NCI-H1694 treated with DMSO at 0.1 percent for 48 hours (cell line): ENCODE results near the gene TSTD2.
"Not testable (repeated sequence)": the region's sequence is repeated elsewhere in the genome, so short reads cannot be mapped to it uniquely, and the experiment has no call there.

Experiments
- DNase-seq: peaks from one replicate; lab custom pipeline; 2025; lab: John Stamatoyannopoulos, UW

TSTD2 gene

DNA sequence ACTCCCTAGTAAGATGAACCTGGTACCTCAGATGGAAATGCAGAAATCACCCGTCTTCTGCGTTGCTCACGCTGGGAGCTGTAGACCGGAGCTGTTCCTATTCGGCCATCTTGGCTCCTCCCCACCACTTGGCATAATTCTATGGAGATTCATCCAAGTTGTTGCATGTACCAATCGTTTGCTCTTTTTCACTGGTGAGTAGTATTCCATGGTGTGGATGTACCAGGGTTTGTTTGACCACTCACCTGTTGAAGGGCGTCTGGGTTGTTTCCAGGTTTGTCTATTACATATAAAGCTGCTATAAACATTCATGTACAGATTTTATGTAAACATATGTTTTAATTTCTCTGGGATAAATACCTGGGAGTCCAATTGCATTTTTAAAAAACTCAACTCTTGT is 46.3 kb downstream of the TSTD2 start:
- not testable (repeated sequence) for DNase-seq

DNA sequence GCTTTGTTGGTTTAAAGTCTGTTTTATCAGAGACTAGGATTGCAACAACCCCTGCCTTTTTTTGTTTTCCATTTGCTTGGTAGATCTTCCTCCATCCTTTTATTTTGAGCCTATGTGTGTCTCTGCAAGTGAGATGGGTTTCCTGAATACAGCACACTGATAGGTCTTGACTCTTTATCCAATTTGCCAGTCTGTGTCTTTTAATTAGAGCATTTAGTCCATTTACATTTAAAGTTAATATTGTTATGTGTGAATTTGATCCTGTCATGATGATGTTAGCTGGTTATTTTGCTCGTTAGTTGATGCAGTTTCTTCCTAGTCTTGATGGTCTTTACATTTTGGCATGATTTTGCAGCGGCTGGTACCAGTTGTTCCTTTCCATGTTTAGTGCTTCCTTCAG is 48.4 kb downstream of the TSTD2 start:
- DNase-seq = not testable (repeated sequence)

DNA sequence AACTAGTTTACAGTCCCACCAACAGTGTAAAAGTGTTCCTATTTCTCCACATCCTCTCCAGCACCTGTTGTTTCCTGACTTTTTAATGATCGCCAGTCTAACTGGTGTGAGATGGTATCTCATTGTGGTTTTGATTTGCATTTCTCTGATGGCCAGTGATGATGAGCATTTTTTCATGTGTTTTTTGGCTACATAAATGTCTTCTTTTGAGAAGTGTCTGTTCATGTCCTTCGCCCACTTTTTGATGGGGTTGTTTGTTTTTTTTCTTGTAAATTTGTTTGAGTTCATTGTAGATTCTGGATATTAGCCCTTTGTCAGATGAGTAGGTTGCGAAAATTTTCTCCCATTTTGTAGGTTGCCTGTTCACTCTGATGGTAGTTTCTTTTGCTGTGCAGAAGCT is 51.6 kb downstream of the TSTD2 start:
- not testable (repeated sequence) for DNase-seq

DNA sequence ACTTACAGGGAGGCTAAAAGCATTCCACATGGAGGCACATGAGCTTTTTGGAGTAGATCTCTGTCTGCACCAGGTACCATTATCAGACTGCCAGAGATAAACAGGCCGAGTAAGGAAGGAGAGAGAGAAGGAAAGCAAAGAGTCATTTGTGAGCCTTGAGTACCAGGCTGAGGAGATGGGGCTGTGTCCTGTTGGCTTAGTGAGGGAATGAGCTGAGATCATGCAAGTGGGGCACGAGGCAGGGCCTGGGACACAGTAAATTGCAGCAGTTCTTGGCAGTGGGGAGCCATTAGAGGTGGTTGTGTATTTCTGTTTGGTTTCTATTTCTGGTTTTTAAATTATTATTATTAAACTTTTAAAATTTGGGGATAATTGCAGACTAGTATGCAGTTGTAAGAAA is 53.3 kb downstream of the TSTD2 start:
- no peak for DNase-seq

DNA sequence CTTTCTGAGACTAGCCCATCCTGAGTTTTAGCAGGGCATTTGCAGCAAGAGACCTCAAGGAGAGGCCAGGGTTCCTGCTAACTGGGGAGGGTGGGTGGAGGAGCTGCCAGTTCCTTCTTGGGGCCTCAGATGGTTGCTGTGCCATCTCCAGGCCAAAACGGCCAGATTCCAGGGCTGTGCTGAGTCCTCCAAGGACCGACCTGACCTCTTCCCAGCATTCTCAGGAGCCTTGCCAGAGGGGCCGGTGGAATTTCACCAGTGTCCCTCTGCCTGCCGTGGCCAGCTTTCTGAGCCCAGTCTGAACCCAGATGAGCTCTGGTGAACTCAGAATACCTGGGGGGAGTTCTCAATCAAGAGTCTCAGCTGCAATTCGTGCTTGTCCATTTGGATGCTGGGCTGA is 54.3 kb downstream of the TSTD2 start:
- no peak for DNase-seq

DNA sequence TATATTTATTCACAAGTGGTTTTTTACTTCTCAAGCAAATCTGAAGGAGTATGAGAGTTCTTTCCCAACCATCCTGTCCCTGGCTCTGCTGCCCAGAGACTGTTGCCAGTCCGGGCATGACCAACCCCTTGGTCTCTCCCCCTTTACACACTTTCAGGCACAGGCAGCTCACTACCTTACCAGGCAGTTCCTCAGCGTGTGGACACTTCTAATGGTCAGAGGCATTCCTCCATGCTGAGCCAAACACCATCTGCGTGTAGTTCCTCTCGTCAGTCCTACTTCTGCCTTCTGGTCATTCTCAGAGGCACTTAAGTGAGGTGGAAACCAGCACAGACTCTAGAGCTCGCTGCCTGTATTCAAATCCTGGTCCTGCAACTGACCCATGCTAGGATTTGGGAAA is 56.1 kb downstream of the TSTD2 start:
- DNase-seq = no peak

DNA sequence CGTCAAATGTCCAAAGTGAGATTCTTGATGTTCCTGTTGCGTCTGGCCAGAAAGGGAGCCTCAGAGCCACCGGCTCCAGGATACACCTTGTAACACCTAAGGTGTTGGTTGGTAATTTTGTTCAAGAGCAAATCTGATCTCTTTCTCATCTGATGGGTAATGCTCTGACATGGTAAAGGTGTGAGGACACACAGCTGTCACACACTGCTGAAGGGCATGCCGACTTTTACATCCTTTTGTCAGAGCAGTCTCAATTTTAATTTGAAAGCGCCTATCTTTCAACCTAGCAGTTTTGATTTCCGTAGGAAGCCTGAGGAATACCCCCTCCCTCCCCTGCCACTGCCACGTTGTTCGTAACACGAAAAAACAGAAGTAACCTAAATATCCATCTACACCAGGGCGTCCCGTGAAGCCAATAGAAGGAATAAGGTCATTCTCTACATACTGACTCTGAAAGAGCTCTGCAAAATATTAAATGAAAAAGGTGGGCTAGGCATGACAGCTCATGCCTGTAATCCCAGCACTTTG is 57.4 kb downstream of the TSTD2 start:
- DNase-seq = no peak

DNA sequence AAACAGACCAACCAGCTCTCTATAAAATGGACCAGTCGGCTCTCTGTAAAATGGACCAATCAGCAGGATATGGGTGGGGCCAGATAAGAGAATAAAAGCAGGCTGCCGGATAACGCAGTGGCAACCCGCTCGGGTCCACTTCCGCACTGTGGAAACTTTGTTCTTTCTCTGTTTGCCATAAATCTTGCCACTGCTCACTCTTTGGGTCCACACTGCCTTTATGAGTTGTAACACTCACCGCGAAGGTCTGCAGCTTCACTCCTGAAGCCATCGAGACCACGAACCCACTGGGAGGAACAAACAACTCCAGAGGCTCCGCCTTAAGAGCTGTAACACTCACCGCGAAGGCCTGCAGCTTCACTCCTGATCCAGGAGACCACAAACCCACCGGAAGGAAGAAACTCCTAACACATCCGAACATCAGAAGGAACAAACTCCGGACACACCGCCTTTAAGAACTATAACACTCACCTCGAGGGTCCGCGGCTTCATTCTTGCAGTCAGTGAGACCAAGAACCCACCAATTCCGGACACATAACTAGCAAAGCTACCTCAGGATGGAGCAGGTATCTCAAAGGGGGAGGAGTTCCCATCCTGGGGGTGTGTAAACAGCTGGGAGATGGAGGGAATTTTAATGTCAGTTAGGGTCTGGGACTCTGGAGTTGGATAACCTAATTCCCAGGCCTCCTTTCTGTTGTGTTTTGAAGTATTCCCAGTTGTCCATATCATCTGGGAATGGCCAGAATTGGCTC is 58.1 kb downstream of the TSTD2 start:
- not testable (repeated sequence) for DNase-seq

DNA sequence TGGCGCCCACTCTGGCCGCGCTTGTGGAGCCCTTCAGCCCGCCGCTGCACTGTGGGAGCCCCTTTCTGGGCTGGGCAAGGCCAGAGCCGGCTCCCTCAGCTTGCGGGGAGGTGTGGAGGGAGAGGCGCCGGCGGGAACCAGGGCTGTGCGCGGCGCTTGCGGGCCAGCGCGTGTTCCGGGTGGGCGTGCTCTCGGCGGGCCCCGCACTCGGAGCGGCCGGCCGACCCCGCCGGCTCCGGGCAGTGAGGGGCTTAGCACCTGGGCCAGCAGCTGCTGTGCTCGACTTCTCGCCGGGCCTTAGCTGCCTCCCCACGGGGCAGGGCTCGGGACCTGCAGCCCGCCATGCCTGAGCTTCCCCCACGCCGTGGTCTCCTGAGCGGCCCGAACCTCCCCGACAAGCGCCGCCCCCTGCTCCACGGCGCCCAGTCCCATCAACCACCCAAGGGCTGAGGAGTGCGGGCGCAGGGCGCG is 59.0 kb downstream of the TSTD2 start:
- DNase-seq = not testable (repeated sequence)

DNA sequence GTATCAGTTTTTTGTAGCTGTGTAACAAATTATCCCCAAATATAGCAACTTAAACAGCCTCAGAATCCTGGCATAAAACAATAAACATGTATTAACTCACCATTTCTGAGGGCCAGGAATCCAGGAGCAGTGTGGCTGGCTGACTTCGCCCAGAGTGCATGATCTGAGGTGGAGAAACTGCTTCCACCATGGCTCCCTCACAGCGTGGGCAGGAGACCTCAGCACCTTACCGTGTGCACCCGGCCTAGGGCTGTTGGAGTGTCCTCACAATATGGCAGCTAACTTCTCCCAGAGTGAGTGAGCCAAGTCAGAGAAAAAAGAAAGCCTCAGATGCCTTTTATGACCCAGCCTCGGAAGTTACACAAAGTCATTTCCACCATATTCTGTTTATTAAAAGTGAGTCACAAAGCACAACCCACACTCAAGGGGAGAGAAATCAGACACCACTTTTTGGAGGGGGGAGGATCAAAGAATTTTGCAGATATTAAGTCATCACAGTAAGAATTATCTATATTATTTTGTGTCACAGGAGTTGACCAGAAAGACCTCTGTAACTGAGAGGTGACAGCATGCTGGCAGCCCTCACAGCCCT is 59.6 kb downstream of the TSTD2 start:
- no peak for DNase-seq

DNA sequence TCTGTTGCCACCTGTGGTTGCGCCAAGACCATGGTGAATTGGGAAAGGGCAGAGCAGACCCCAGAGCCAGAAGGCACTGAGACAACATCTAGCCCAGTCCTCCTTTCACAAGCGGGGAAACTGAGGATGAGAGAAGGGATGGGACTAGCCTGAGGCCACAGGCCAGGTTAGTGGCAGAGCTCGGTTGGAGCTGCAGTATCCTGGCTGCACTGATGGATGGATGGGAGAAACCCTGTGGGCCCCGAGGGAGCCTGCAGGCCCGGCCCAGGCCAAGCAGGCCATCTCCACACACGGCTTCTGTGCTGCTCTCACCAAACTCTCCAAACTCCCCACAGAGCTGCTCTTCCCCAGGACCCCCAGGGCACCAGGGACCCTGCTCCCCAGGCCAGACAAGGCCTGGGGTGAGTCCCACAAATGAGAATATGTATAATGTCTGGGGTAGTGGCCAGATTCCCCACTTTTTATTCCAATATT is 60.2 kb downstream of the TSTD2 start:
- no peak for DNase-seq

DNA sequence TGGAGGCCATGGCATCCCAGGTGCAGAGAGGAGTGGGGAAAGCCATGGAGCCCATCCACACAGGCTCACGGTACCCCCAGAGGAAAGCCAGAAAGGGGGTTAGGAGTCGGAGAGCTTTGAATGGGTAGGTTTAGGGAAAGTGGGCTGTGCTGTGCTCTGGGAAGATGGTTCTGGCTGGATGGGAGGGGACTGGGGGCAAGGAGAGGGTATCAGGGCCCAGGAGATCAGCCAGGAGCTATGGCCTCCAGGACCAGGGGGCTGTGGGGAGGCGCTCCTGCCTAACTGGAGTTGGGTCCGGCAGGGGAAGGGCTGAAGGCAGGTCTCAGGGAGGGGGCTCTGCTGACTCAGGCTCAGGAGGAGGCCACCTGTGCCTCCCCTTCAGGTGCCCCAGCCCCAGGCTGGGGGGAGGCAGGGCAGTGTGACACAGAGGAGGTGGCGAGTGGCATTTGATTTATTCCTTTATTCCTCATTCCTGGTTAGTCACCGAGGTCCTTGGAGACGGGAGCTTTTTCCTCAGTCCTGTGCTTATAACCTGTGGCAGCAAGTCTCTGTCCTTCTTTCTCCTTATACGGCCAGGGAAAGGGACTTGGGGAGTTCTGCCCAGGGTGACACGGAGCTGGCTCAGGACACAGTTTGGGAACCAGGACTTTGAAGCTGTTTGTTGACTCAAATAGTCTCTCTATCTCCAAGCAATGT is 60.8 kb downstream of the TSTD2 start:
- no peak for DNase-seq

DNA sequence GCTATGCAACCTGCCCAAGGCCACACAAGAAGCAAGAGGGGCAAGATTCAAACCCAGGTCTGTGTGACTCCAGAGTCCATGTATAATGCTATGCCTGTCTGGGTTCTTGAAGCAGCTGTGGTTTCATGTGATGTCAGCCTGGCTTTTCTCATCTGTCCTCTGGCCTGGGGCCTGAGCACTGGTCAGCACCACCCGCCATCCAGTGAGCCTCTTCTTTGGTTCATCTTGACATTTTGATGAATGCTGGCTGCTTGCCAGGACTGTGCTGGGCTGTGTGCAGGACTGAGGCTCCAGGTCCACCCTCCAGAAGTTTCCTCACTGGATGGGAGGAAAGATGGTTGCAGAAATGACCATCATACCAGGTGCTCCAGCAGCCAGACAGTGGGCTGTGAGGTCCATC is 61.5 kb downstream of the TSTD2 start:
- no peak for DNase-seq

DNA sequence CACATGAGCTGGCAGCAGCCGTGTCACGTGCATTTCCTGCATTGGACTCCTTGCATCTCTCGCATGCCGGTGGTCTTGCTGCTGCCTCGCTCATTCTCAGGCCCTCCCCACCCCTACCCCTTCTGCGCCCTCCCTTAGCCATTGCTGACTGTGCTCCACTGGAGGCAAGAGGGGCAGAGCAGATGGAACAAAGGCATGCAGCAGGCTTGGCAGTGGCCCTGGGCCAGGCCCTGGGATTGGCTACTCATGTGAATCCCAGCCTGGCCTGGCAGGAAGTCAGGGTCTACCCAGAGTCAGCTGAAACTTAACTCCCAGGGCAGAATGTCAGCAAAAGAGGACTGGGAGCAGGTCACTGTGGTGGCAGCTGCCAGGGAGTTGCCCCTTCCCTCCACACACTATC is 62.3 kb downstream of the TSTD2 start:
- DNase-seq = no peak

DNA sequence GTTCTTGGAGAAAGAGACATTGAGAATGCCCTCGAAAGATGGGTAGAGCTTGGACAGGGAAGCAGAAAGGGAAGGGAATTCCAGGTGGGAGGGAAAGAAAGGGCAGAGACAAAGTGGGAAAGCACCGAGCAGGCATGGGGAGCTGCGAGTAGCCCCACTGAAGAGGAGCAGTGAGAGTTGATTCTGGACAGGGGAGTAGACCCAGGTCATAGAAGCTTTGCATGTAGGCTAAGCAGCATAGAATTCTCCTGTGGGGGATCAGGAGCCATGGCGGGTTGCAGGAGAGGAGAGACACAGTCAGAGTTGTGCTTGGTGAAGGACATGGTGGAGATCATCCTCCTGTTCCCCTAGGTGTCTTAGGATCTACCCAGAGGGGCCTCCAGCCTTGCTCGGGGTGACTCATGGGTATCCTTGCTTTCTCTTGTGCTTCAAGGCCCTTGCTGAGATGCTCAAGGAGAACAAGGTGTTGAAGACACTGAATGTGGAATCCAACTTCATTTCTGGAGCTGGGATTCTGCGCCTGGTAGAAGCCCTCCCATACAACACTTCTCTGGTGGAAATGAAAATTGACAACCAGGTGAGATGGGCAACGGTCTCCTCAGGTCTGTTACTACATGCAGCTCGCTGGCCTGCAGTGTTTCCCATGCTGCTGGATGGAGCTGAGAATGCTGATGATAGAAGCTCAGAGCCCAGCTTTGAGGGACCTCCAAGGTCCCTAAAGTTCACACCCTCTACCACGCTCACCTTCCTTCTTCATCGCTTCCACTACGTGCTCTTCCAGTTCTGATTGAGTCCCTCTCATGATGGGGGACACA is 64.5 kb downstream of the TSTD2 start:
- no peak for DNase-seq

DNA sequence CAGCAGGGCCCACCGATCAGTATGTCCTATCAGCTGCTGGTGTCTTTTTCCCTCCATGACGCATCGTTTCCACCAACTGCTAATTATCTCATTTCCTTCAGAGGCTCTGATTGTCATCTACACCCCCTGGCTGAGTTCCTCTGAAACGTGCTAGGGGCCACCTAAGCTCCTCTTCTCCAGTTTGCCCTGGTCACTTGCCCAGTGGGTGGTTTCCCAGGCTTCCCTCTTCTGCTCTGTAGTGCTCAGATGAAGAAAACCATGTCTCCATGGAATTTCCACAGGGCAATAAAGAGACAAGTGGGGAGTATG is 65.3 kb downstream of the TSTD2 start:
- no peak for DNase-seq

DNA sequence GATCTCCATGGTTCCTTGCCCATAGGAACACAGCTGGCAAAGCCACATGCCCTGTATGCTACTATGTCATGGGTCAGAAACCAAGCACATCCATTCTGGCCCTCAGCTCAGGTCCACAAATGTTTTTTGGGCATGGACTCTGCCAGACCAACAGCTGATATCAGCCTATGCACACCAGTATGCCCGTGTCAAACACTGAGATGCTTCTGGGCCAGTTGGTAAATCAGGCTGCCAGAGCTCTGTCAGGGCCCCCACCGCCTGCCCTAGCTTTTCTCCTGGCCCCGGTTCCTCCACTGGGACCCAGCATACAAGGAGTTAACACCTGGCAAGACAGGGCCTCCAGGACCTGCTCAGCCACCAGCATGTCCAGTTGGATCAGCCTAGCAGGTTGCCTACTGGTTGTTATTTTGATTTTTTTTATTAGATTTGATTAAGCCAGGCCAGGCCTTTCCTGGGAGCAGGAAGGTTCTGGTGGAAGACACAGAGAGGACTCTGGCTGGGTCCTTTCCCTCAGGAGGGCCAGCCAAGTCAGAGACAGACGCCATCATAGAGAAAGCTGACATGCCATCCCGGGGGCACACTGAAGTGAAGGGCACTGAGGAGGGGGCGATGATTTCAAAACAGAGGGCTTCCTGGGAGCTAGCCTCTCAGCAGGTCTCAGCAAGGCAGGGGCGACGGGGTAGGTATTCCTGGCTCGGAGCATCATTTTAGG is 65.8 kb downstream of the TSTD2 start:
- no peak for DNase-seq

DNA sequence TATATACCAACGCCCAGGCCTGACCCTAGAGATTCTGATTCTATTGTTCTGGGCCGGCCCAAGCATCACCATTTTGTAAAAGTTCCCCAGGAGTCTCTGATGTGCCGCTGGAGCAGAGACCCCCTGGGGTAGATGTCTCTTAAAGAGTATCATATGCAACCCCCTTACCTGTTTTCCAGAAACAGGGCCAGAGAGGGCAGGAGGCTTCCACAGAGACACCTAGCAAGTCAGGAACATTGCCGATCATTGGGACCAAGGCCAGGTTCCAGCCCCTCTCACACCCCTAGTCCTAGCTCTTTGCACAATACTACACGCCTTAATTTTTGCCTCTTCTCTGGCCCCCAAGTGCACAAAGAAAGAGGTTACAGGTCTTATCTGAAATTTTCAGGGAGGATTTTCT is 67.9 kb downstream of the TSTD2 start:
- no peak for DNase-seq

DNA sequence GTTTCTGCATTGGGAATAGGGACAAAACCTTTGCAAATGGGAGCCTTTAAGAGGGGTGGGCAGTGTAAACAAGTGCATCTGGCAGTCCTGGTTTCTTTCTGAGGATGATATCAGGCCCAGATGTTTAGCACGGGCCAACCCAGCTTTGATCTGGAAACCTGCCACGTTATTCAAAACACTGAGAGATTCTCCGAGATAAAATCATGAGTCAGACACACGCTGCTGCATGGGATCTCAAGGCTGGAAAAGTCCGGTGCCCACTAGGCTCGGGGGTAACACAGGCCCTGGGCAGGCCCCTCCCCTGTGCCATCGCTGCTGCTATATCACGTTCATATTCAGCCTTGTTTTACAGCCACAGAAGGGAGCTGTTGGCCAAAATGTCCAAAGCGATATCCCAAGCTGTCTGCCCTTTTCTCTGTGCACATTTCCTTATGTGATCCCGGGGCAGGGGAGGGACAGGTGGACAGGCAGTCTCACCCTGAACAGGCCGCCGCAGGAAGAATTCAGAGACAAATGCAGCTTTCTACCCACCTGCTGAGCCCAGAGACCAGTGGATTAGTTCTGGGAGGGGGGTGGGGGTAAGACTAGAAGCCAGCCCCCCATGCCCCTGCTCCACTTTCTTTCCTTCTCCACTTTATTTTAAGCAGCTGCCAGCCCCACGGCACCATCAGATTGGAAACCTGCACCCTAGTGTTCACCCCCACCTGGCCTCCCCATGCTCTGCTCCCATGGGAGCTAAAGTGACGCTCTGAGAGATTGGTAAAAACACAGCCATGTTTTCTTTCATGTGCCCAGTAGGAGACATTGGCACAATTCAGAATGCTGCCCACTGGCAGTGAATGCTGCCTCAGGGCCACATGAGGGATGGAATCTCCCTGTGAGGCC is 68.6 kb downstream of the TSTD2 start:
- DNase-seq = peak; percentile 62

DNA sequence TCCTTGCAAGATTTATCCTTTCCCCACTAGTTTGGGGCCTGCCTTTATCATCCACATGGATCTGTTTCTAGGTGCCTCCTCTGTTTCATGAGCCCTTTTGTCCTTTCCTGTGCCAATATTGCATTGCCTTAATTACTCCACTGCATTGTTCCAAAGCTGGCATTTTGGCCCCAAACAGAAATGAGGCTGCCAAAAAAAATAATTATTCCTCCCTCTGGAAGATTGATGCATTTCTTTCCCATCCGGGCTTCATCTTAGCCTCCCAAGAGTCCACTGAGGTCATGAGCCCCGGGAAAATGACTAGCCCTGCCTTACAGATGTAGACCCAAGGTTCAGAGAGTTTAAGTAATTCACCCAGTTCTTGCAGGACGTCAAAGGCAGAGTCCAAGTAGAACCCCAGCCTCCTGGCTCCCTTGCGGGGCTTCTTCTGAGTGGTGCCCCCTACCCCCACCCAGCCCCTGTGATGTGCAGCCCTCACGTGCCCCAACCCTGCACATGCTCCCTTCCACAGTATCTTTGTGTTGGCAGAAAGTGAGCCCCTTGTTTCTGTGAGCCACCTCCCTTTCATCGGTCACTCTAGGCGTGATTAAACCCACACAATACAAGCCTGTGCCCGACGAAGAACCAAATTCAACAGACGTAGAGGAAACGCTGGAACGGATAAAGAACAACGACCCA is 69.6 kb downstream of the TSTD2 start:
- DNase-seq = peak; percentile 44
